NCI-H510A treated with DMSO at 0.1 percent for 48 hours (cell line): Measurements from ENCODE around the gene GLTP.
"Not testable (repeated sequence)": the region's sequence is repeated elsewhere in the genome, so short reads cannot be mapped to it uniquely, and the experiment has no call there.

Experiments
- DNase-seq: peaks from one replicate; lab custom pipeline; 2025; lab: John Stamatoyannopoulos, UW

The GLTP gene

GRCh38 chr12:109902891-109903418 is 22.6 kb upstream of the GLTP start:
- no peak for DNase-seq

GRCh38 chr12:109900752-109901580 is 20.6 kb upstream of the GLTP start:
- DNase-seq, result no peak

GRCh38 chr12:109899783-109900751 is 19.7 kb upstream of the GLTP start, which contains the start of gene TCHP:
TCHP (plus strand) TSS chr12:109900274; CDS start chr12:109903027, 2,753 bp downstream.
- DNase-seq, result peak; percentile 73

GRCh38 chr12:109899345-109899744 is 19.0 kb upstream of the GLTP start:
- DNase-seq, result not testable (repeated sequence)

GRCh38 chr12:109897029-109897428 is 16.7 kb upstream of the GLTP start:
- DNase-seq, result no peak

- DNase-seq, result no peak
Observed at GRCh38 chr12:109896188-109896587, 15.8 kb upstream of the GLTP start.

GRCh38 chr12:109894939-109895338 is 14.6 kb upstream of the GLTP start:
- DNase-seq, result no peak

- no peak for DNase-seq
Observed at GRCh38 chr12:109893261-109893995, 13.1 kb upstream of the GLTP start.

- no peak for DNase-seq
Observed at GRCh38 chr12:109892748-109893147, 12.4 kb upstream of the GLTP start.

- no peak for DNase-seq
Observed at GRCh38 chr12:109892165-109892715, 11.9 kb upstream of the GLTP start.

- DNase-seq, result not testable (repeated sequence)
Observed at GRCh38 chr12:109891731-109892130, 11.4 kb upstream of the GLTP start.

- DNase-seq, result no peak
Observed at GRCh38 chr12:109890620-109891170, 10.4 kb upstream of the GLTP start.

GRCh38 chr12:109888179-109889020 is 8.1 kb upstream of the GLTP start:
- no peak for DNase-seq

GRCh38 chr12:109885616-109886015 is 5.3 kb upstream of the GLTP start:
- DNase-seq, result no peak

- DNase-seq, result no peak
Observed at GRCh38 chr12:109883461-109883860, 3.1 kb upstream of the GLTP start.

- DNase-seq, result no peak
Observed at GRCh38 chr12:109881752-109882151, 1.4 kb upstream of the GLTP start.

- DNase-seq, result no peak
Observed at GRCh38 chr12:109880938-109881337, 597 bp upstream of the GLTP start.

GRCh38 chr12:109879351-109880042 is 844 bp downstream of the GLTP start:
- DNase-seq, result no peak

GRCh38 chr12:109878749-109879148 is 1.6 kb downstream of the GLTP start:
- DNase-seq, result no peak

GRCh38 chr12:109878247-109878625 is 2.1 kb downstream of the GLTP start:
- DNase-seq, result no peak
